H1 (cell line): Measurements from ENCODE around the gene PAPSS2. TPM values are rescaled to one million over a fixed set of nuclear protein-coding genes. Genes with fewer than 3 reads are reported as not detected.

Source experiments
- CBX8 ChIP-seq: fragments of 300-800, 300-1000 bp; sonication (generic); IDR thresholded peaks from 2 replicates; pipeline ENCODE4 v1.7.1; 2016; ENCODE audit warnings: low read depth, low read length, borderline replicate concordance
- FOSL1 ChIP-seq: IDR thresholded peaks from 2 replicates; pipeline ENCODE4 v1.6.1; 2011; ENCODE audit warnings: mild to moderate bottlenecking, low read depth, low read length, moderate library complexity; ENCODE audit not compliant: insufficient read depth
- SAP30 ChIP-seq: fragments of 300-600 bp; sonication (generic); IDR thresholded peaks from 2 replicates; pipeline ENCODE4 v1.7.1; 2012; ENCODE audit warnings: low read length, moderate library complexity, mild to moderate bottlenecking, inconsistent platforms; ENCODE audit not compliant: insufficient read depth, insufficient replicate concordance
- ZNF274 ChIP-seq: IDR thresholded peaks from 2 replicates; pipeline ENCODE4 v1.7.0; 2012; ENCODE audit warnings: low read length, borderline replicate concordance; ENCODE audit errors: extremely low read depth
- polyA plus RNA-seq, 7 experiments: library from polyadenylated mRNA; depleted of rRNA in 3 of 7; stranded (reverse) in 5 of 7; unstranded in 2 of 7; fragments of >200 nt in 5 of 7; fragments of 200-250 nt in 2 of 7; gene quantifications; 1 replicate in 5 of 7; 2 replicates in 1 of 7; 4 replicates in 1 of 7; pipeline versions ENCODE4 v1.2.1 to v1.2.3, GENCODE V29; 2011 to 2013; ENCODE audit warnings: missing spikeins in 2 of 7, mixed read lengths in 2 of 7
- total RNA-seq: library from RNA; stranded (reverse); fragmentation: NEBNext Ultra II Directional; extraction: Animal tissue kit (Norgen Biotek cat#: 25700); gene quantifications from 2 replicates; pipeline ENCODE4 v1.2.1, GENCODE V29; 2021

Gene PAPSS2
- total and polyA plus RNA-seq, 2 of the 8 experiments (the other 6 are each of a cell fraction or from before 2014, with no cell fraction given), result 7.6 to 20.2 TPM

GRCh38 chr10:87781545-87781944, 121.9 kb downstream of the PAPSS2 start (continued):
- TF ChIP-seq FOSL1 (no peak), CBX8 (no peak), ZNF274 (no peak), SAP30 (no peak)
